GM18870 (cell line): ENCODE measurements around the gene KIF26B.

Source experiments
- ATAC-seq: cut with Tn5 transposase; IDR thresholded peaks from one replicate; pipeline ENCODE4 v1.9.1; 2021; ENCODE audit warnings: moderate library complexity; ENCODE audit not compliant: unreplicated experiment

The KIF26B gene

DNA sequence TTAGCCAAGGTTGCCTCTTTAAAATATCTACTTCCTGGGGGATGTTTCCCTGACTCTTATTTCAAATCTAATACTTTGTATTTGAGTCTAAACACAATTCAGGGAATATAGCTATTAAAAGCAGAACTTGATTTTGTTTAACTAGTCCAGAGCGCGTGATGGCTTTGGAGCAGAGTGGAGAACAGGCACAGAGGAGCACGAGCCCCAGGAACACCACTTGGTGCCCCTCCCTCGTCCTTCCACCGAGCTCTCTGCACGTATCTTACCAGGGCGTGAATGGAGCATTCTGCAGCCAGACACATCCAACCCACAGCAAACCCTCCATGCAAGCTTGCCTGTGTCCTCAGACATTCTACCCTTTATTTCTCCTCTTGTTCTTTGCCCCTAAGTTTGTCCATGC is 14.1 kb downstream of the KIF26B start:
- no peak for ATAC-seq

- ATAC-seq = no peak
Observed at GRCh38 chr1:245169376-245169775, 14.6 kb downstream of the KIF26B start.

- ATAC-seq = no peak
Observed at GRCh38 chr1:245172026-245172425, 17.2 kb downstream of the KIF26B start.

- ATAC-seq = no peak
Observed at GRCh38 chr1:245172829-245173228, 18.0 kb downstream of the KIF26B start.

GRCh38 chr1:245173446-245174211 is 18.8 kb downstream of the KIF26B start:
- no peak for ATAC-seq

DNA sequence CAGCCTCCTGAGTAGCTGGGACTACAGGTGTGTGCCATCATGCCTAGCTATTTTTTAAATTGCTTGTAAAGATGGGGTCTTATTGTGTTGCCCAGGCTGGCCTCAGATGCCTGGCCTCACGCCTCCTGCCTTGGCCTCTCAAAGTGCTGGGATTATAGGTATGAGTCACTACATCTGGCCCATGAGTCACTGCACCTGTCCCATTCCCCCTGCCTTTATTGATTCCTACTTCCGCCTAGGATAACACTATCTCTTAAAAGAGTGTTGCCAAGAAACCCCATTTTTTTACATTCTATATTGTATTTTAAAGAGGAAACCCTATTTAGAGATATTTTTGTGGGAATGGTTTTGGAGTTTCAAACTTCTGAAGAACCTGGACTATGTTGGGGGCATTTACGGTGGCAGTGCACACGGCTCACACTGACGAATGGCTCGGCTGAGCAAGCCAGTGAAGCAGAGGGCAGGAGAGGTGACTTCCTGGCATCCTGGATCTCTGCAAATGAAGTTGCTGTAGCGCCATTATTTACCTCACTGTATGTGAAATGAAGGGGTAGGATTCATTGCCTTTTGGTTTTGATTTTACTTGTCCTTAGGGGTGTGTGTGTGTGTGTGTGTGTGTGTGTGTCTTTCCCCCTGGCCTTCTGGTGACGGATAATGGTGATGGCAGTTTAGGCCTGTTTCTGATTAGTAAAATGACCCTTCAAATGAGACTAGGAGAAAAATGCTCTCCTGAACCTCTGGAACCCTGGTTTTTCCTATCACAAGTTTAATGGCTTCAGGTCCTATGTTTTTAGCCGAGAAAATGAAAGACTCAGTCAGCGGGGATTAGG is 22.5 kb downstream of the KIF26B start:
- ATAC-seq = no peak

DNA sequence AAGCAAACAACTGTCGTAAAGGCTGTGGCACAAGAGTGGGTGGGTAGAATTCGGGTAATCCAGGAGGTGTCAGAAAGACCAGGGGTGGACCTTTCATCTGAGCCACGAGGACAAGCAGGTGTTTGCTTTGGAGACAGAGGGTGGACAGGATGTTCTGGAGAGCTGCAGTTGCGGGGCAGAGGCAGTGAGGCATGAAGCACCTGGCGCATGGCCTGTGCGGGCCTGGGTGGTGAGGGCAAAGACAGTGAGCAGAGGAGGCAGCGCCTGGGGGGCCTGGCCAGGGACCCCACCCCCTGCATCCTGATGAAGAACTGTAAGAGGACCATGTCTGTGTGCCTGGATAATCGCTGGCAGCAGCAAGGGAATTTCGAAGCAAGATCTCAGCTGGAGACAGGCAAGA is 24.9 kb downstream of the KIF26B start:
- no peak for ATAC-seq

GRCh38 chr1:245180496-245181157 is 25.8 kb downstream of the KIF26B start:
- ATAC-seq = no peak

GRCh38 chr1:245181158-245181517 is 26.4 kb downstream of the KIF26B start:
- no peak for ATAC-seq

DNA sequence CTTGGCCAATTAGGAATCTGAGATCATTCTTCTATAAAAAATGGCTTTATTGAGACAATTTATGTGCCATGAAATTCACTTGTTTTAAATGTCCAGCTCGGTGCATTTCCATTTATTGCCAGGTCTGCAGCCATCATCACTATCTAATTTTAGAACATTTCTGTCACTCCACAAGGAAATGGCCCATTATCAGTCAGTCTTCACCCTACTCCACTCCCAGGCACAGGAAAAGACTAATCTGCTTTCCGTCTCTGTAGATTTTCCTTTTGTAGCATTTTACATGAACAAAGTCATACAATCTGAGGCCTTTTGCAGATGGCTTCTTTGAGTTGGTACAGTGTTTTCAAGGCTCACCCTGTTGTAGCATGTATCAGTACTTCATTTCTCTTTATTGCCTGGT is 27.2 kb downstream of the KIF26B start:
- ATAC-seq = no peak

GRCh38 chr1:245183429-245183828 is 28.6 kb downstream of the KIF26B start:
- no peak for ATAC-seq

- ATAC-seq = no peak
Observed at GRCh38 chr1:245184779-245185178, 30.0 kb downstream of the KIF26B start.

- no peak for ATAC-seq
Observed at GRCh38 chr1:245188403-245188802, 33.6 kb downstream of the KIF26B start.

DNA sequence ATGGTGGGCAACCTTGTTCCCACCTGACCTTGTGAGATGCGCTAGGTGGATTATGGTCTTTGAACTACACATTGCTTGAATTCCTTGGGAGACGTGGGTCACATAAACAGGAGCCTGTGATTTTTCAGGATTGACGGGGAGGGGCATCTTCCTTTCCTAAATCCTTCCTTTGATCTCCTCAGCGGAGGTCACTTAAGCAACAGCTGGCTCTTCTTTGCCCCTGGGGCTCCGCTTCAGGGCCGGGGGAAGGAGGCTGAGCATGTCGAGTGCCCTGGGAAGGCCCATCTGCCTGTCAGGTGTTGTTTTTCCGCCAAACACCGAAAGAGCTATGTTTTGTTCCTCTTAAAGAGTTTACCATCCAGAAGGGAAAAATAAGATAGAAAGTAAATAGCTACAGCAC is 40.6 kb downstream of the KIF26B start:
- ATAC-seq = no peak

DNA sequence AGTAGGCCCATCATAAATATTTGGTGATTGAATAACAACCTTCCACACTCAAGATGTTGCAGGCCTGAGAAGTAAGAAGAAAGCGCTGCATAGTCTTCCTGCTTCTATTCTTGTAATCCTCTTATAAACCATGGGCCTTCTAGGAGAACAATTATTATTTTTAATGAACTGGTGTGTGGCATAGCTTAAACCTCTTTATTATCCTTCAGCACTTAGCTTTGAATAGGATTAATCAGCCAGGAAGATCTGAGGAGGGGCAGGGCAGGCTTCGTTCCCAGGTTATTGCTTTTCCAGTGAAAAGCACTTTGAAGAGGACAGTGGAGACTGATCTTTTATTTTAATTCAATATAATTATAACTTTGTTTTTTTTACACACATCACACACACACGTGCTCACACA is 42.3 kb downstream of the KIF26B start:
- ATAC-seq = no peak

DNA sequence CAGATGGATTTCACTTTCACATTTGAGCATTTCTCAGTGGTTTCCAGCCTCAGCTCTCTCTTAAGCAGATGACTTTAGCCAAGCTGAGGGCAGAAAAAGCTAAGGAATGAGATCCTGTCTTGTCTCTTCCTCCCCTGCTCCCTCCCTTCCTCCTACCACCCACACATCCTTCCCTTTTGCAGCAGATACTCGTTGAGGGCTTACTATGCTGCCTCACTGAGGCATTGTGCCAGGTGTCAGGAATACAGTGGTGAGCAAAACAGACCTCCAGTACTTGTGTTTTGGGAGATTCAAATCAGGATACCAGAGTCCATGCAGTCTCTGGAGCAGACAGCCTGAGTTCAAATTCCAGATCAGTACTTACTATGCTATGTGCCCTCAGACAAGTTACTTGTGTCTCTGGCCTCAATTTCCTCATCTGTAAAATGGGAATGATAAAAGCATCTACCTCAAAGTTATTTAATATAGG is 43.2 kb downstream of the KIF26B start:
- no peak for ATAC-seq

DNA sequence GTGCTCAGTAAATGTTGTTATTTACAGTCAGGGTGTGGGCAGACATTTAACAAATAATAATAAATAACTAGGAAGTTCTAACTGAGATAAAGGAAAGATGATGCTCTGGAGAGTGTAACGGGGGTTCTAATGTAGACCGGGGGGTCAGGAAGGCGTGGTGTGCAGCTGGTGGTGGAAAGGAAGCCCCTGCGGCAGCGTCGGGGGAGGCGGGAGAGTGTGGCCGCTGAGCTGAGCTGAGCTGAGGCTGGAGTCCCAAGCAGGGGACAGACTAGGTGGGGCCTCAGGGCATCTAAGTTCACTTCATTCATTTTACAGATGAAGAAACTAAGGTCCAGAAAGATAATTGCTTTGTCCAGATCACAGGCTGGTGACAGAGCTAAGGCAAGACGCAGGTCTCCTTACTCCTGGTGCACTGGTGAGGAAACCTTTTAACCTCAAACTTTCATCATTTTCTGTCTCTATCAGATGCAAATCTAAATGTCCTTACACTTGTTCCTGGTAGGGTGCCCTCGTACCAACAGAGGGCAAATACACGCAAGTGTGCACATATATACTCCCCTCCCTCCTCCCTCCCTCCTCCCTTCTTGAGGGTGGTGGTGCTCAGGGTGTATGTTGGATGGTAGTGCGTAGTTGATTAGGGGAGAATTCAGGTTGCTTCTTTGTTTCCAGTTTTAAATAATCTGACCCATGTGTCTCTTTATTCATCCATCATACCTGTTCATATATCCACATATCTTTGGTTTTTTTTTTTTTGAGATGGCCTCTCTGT is 44.1 kb downstream of the KIF26B start:
- no peak for ATAC-seq

DNA sequence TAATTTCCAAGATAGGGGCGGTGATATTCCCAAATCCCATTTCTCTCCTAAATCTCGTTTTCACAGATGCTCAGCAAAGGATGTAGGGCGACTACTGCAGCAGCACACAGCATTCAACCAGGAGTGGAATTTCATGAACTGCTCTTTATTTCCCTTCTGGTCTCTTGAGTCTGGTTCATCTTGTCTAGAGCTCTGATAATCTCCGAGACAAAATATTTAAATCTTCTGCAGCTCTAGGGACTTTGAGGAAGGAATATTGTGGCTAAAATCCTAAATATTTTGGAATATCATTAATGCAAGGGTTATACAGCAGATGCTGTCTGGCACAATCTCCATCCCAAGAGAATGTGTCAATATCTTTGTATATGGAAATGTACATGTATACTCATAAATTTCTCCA is 45.4 kb downstream of the KIF26B start:
- no peak for ATAC-seq

GRCh38 chr1:245201201-245201600 is 46.4 kb downstream of the KIF26B start:
- no peak for ATAC-seq

- ATAC-seq = no peak
Observed at GRCh38 chr1:245201827-245202226, 47.0 kb downstream of the KIF26B start.

- no peak for ATAC-seq
Observed at GRCh38 chr1:245205396-245205795, 50.6 kb downstream of the KIF26B start.
